Measurements from ENCODE around the gene EIF5.

Gene EIF5

DNA sequence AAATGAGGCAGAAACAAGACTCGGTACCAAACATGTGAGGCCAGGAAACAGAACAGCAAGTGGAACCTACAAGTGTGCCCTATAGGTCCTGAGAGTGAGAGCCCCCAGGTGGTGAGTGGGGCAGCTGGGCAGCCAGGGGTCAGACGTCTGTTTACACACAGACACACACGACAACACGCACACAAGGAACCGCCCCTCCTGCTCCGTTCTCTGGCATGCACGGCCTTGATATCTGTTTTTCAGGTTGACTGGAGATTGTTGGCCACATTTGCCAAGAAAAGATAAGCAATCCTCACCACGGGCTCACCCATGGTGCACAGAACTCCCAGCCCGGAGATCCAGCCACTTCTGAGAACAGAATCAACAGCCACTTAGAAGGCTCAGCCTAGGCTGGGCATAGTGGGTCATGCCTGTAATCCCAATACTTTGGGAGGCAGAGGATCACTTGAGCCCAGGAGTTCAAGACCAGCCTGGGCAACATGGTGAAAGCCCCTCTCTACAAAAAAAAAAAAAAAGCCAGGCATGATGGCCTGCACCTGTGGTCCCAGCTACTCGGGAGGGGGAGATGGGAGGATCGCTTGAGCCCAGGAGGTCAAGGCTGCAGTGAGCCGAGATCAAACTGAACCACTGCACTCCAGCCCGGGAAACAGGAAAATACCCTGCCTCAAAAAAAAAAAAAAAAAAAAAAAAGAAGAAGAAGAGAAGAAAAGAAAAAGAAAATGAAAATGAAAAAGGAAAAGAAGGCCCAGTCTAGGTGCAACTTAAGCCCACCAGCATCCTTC lies 19.4 kb upstream of the EIF5 start:
- ChIA-PET CTCF (interaction anchor here (0.6 kb wide), 1 partner anchor 23 kb away, joined by 6 read pairs; no protein-coding TSS in a partner anchor), POLR2A (interaction anchor here (0.6 to 1.1 kb wide), 2 partner anchors 9 to 12 kb away, joined by 3 to 5 read pairs; no protein-coding TSS in a partner anchor)
- H3K4me3 ChIP-seq (ENCODE audit: low read depth, low read length): no peak overlapping the region
- no peaks in the 10 kb centered on the region for H3K4me1 ChIP-seq (ENCODE audit: control insufficient read depth, insufficient read depth, low read length)
- H3K36me3 ChIP-seq (ENCODE audit: control insufficient read depth in 2 of 2, insufficient read depth in 1 of 2, low read length in 2 of 2): no peaks in the 10 kb centered on the region
- TF ChIP-seq ZNF362 (tag by site-specific recombination; IDR thresholded peaks at IDR 0.05) (peak; percentile 57), ZNF133 (tag by site-specific recombination; IDR thresholded peaks at IDR 0.05) (peak; percentile 84), KLF7 (tag by site-specific recombination; IDR thresholded peaks at IDR 0.05; ENCODE audit: borderline replicate concordance) (no peak)
- H3K9me3 ChIP-seq (ENCODE audit: control insufficient read depth, insufficient read depth, low read depth, low read length): no peaks in the 10 kb centered on the region
- H3K27ac ChIP-seq (ENCODE audit: extremely low read depth, low read depth, low read length): no peak overlapping the region

- Histone ChIP-seq H3K27ac (ENCODE audit: extremely low read depth, low read depth, low read length) (no peak overlapping the region), H3K9me3 (ENCODE audit: control insufficient read depth, insufficient read depth, low read depth, low read length) (no peaks in the 10 kb centered on the region), H3K4me3 (ENCODE audit: low read depth, low read length) (no peak overlapping the region), H3K36me3 (ENCODE audit: control insufficient read depth in 2 of 2, insufficient read depth in 1 of 2, low read length in 2 of 2) (no peaks in the 10 kb centered on the region), H3K4me1 (ENCODE audit: control insufficient read depth, insufficient read depth, low read length) (no peaks in the 10 kb centered on the region)
- no peak for TF ChIP-seq ZNF558 (tag by site-specific recombination; IDR thresholded peaks at IDR 0.05)
- no peak for TF ChIP-seq GLI2 (tag by site-specific recombination; IDR thresholded peaks at IDR 0.05; ENCODE audit: borderline replicate concordance, low read depth)
- TF ChIP-seq TRIM28 (IDR thresholded peaks at IDR 0.05; ENCODE audit: borderline replicate concordance, low read length): no peak
- ChIA-PET CTCF (interaction anchor here (0.6 kb wide), 1 partner anchor 24 kb away, joined by 6 read pairs; no protein-coding TSS in a partner anchor), POLR2A (no interaction called here)
Measured at GRCh38 chr14:103315351-103315911, 18.6 kb upstream of the EIF5 start.

DNA sequence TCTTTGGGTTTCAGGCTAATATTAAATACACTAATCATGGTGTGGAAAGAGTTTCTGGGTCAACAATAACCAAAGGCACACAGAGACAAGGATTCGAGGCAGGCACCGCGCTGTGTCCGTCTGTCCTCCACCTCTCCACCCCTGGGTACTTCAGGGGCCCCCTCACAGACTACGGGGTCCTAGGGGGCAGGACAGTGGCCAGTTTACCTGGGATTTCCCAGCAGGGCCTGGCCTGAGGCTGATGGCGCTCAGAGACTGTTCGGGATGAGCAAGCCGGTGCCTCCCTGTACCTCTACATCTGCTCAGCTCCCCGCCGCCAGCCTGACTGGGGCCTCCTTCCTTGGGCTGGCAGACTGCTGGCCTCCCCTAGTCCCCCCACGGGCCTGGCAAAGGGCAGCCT lies 18.1 kb upstream of the EIF5 start:
- no peaks in the 10 kb centered on the region for H3K9me3 ChIP-seq (ENCODE audit: control insufficient read depth, insufficient read depth, low read depth, low read length)
- ChIA-PET CTCF (no interaction called here), POLR2A (no interaction called here)
- no peaks in the 10 kb centered on the region for H3K36me3 ChIP-seq (ENCODE audit: control insufficient read depth in 2 of 2, insufficient read depth in 1 of 2, low read length in 2 of 2)
- H3K4me1 ChIP-seq (ENCODE audit: control insufficient read depth, insufficient read depth, low read length): no peaks in the 10 kb centered on the region
- no peak overlapping the region for H3K4me3 ChIP-seq (ENCODE audit: low read depth, low read length)
- TF ChIP-seq ZNF394 (tag by site-specific recombination; IDR thresholded peaks at IDR 0.05; ENCODE audit: borderline replicate concordance) (no peak), ZNF292 (tag by site-specific recombination; IDR thresholded peaks at IDR 0.05; ENCODE audit: borderline replicate concordance, low read depth) (no peak), BCL6B (tag by site-specific recombination; IDR thresholded peaks at IDR 0.05) (no peak), ZNF571 (tag by site-specific recombination; IDR thresholded peaks at IDR 0.05) (no peak), ZNF692 (tag by site-specific recombination; IDR thresholded peaks at IDR 0.05) (no peak), ZNF501 (tag by site-specific recombination; IDR thresholded peaks at IDR 0.05) (no peak), ZNF549 (tag by site-specific recombination; IDR thresholded peaks at IDR 0.05) (no peak), ZNF544 (tag by site-specific recombination; IDR thresholded peaks at IDR 0.05) (no peak), ZNF223 (tag by site-specific recombination; IDR thresholded peaks at IDR 0.05) (no peak), ZNF596 (tag by site-specific recombination; IDR thresholded peaks at IDR 0.05) (no peak), ZNF768 (tag by site-specific recombination; IDR thresholded peaks at IDR 0.05) (no peak), ZNF843 (tag by site-specific recombination; IDR thresholded peaks at IDR 0.05) (no peak), GLIS1 (tag by site-specific recombination; IDR thresholded peaks at IDR 0.05) (no peak), ZNF654 (tag by site-specific recombination; IDR thresholded peaks at IDR 0.05; ENCODE audit: low read depth) (no peak)
- H3K27ac ChIP-seq (ENCODE audit: extremely low read depth, low read depth, low read length): no peak overlapping the region
